Activated naive CD4-positive, alpha-beta T cell (primary cell): ENCODE results near the gene TBC1D3L.
"Not testable (repeated sequence)": the region's sequence is repeated elsewhere in the genome, so short reads cannot be mapped to it uniquely, and the experiment has no call there.

Source experiments
- DNase-seq, 4 experiments: peaks; one replicate each; lab custom pipeline; 2025; lab: John Stamatoyannopoulos, UW

Gene TBC1D3L

GRCh38 chr17:37988960-37989359 is at the start of gene TBC1D3L:
TSS of gene TBC1D3L (minus strand) at chr17:37989060. CDS start at chr17:37987520, 1,540 bp downstream.
- not testable (repeated sequence) for DNase-seq

GRCh38 chr17:38003676-38004075 is 14.8 kb upstream of the TBC1D3L start, which contains the start of gene TBC1D3D:
TSS of gene TBC1D3D (plus strand) at chr17:38003976. CDS start at chr17:38005561, 1,585 bp downstream.
- not testable (repeated sequence) for DNase-seq
